ENCODE data around the gene SGCA.

SGCA gene

DNA sequence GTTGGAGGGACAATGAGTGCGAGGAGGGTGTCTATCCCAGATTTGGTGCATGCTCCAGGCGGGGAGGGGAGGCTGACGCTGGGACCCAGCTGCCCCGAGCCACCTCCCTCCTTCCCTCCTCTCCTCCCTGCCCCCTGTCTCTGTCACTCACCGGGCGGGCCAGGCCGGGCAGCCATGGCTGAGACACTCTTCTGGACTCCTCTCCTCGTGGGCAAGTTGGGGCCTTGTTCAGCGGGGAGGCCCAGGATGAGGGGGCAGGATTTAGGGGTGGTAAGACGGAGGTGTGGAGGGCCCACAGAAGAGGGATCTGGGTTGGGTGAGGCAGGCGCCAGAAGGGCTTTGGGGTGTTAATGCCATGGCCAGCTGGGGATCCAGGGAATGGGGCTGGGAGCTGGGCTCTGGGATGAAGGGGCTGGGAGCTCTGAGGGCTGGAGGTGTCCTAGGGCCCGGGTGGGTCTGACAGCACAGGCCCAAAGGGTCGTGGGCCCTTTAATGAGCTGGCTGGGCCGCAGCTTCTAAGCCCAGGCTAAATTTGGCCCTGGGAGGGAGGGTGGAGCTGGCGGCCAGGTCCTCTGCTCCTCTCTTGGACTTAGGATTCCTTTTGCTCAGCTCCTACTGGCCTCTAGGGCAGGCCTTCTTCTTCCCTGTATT is at the start of gene SGCA:
Gene SGCA (plus strand): TSS at position 139 of the 651 bp plus-strand sequence. CDS start 36 bp downstream, at position 175.
- Histone ChIP-seq H3K27ac (no peak within 1 kb of the TSS), H3K9me3 (ENCODE audit: low read depth, low read length) (no peaks in the 10 kb centered on the region), H3K9ac (ENCODE audit: insufficient read length) (no peak within 1 kb of the TSS), H3K36me3 (ENCODE audit: insufficient read depth, low read length) (no peaks in the 10 kb centered on the region), H3K4me3 (no peak within 1 kb of the TSS)
- TF ChIP-seq EZH2 (IDR thresholded peaks at IDR 0.05) (no peak), POLR2AphosphoS5 (IDR thresholded peaks at IDR 0.05; ENCODE audit: borderline replicate concordance, low read depth, low read length) (no peak)
- DNase-seq (ENCODE audit: low read depth, low spot score) = no peak

DNA sequence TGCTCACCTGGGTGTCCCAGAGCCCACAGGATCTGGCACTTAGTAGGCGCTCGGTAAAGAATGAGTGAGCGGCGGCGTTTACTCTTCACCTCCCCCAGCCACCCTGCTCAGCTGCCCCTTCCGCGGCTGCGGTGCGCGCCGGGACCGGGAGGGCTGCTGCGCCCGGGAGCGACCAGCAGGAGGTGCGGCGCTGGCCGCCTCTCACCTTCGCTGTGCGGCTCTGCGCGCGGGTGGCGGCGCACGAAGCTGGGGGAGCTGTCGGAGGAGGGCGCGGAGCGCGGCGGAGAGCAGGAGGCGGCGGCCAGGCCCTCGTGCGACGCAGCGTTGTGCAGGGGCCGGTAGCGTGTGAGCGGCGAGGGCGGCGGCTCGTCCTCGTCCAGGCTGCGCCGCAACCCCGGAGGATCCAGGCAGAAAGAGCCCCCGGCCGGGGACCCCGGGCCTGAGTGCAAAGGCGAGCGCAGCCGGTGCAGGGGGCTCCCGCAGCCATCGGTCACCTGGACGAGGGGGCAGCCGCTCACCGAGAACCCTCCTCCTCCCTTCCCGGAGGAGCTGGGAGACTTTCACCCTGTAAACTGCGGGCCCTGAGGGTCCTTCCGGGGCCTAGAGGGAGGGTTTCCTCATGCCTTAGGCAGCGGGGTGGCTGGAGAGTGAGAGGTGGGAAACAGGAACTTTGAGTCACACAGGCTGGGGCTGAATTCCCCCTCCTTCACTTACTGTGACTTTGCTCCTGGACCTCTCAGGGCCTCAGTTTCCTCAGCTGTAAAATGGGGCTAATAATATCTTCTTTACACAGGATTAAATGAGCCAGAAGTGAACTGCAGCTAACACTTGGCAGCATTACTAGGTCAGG is 48.4 kb upstream of the SGCA start:
- Histone ChIP-seq H3K9me3 (ENCODE audit: low read depth, low read length) (no peaks in the 10 kb centered on the region), H3K36me3 (ENCODE audit: insufficient read depth, low read length) (no peaks in the 10 kb centered on the region; the same call in 1 of the 2 replicates), H3K9ac (ENCODE audit: insufficient read length) (no peak overlapping the region), H3K4me3 (no peak overlapping the region), H3K27ac (no peak overlapping the region)
- no peak for TF ChIP-seq POLR2AphosphoS5 (IDR thresholded peaks at IDR 0.05; ENCODE audit: borderline replicate concordance, low read depth, low read length)
- TF ChIP-seq FOXP2 (optimal IDR thresholded peaks at IDR 0.05; ENCODE audit: control extremely low read depth, extremely low read length, insufficient read depth) = no peak
- TF ChIP-seq EZH2 (IDR thresholded peaks at IDR 0.05) = no peak
- no peak for DNase-seq (ENCODE audit: low read depth, low spot score)

DNA sequence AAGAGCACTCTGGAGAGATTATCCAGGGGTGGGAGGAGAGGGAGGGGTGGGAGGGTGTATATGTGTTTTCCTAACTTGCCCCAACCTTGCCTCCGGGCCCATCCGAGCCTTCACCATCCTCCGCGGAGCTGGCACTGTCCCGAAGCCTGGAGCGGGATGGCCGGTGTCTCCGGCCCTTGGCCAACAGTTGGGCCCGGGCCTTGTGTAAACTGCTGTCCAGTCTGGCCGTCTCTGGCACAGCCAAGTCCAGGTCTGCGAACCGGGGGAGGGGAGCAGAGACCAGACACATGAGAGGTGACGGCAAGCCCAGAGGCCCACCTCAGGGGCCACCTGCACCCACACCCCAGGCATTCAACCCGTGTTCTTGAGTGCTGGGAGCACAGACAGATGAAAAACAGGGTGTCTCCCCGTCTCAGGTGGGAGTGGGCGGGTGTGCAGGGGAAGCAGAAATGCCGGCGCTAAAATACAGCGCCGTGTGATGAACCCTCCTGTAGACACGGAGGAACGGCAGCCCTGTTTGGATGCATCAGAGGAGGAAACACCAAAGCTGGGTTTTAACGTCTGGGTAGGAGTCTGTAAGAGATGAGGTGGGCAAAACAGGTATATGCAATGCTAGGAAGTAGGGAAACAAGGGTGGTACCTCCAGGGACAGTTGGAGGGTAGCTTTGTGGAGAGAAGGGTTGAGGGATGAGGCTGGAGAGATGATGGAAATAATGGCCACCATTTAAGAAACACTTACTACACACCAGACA is 47.6 kb upstream of the SGCA start:
- Histone ChIP-seq H3K27ac (no peak overlapping the region), H3K4me3 (no peak overlapping the region), H3K36me3 (ENCODE audit: insufficient read depth, low read length) (no peaks in the 10 kb centered on the region; the same call in 1 of the 2 replicates), H3K9me3 (ENCODE audit: low read depth, low read length) (no peaks in the 10 kb centered on the region), H3K9ac (ENCODE audit: insufficient read length) (no peak overlapping the region)
- DNase-seq (ENCODE audit: low read depth, low spot score) = no peak
- TF ChIP-seq FOXP2 (optimal IDR thresholded peaks at IDR 0.05; ENCODE audit: control extremely low read depth, extremely low read length, insufficient read depth) = no peak
- no peak for TF ChIP-seq POLR2AphosphoS5 (IDR thresholded peaks at IDR 0.05; ENCODE audit: borderline replicate concordance, low read depth, low read length)
- no peak for TF ChIP-seq EZH2 (IDR thresholded peaks at IDR 0.05)

DNA sequence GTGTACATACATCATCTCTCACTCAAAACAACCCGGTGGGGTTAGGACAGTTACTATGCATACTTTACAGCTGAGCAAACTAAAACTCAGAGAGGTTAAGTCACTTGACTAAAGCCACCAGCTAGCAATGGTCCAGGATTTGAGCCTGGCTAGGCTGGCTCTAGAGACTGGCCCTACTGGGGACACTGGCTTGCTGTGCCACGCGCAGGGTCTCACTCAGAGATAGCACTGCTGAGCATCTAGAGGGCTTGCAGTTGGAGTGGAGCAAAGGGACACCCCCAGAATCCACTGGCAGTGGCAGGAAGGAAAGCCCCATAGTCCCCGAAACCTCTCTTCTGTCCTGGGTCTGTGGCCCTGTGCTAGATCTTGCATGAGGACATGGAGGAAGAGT is 47.0 kb upstream of the SGCA start:
- DNase-seq (ENCODE audit: low read depth, low spot score) = no peak
- Histone ChIP-seq H3K9ac (ENCODE audit: insufficient read length) (no peak overlapping the region), H3K9me3 (ENCODE audit: low read depth, low read length) (no peaks in the 10 kb centered on the region), H3K36me3 (ENCODE audit: insufficient read depth, low read length) (no peaks in the 10 kb centered on the region), H3K4me3 (no peak overlapping the region), H3K27ac (no peak overlapping the region)
- TF ChIP-seq FOXP2 (optimal IDR thresholded peaks at IDR 0.05; ENCODE audit: control extremely low read depth, extremely low read length, insufficient read depth) = no peak
- no peak for TF ChIP-seq POLR2AphosphoS5 (IDR thresholded peaks at IDR 0.05; ENCODE audit: borderline replicate concordance, low read depth, low read length)
- no peak for TF ChIP-seq EZH2 (IDR thresholded peaks at IDR 0.05)

DNA sequence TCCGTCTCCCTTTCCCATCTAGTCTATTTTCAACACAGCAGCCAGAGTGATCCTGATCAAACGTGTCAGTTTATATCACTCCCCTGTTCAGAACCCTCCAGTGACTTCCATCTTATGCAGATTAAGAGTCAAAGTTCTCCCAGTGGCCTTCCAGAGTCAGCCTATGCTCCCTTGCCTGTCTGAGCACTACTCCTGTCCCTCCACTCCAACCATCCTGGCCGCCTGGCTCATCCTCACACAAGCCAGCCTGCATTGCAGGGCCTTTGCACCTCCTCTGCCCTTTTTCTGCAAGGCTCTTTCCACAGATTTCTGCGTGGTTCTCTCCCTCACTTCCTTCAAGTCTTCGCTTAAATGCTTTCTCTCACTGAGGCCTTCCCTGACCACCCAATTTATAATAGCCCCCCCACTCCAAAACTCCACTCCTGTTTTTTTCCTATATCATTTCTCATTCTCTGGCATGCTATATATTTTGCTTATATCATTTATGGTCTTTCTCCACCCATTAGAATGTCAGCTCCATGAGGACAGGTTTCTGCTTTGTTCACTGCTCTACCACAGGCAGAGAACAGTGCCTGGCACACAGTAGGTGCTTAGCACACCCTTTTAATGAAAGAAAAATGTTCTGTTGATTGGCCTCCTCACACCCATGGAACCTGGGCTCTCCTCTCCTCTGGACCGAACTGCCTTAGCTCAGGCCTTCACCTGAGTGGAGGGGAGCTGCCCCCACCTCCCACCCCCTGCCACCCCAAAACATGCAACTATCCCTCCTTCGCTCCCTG is 45.1 kb upstream of the SGCA start:
- no peak overlapping the region for H3K27ac ChIP-seq
- TF ChIP-seq EZH2 (IDR thresholded peaks at IDR 0.05) = no peak
- no peak for TF ChIP-seq POLR2AphosphoS5 (IDR thresholded peaks at IDR 0.05; ENCODE audit: borderline replicate concordance, low read depth, low read length)
- no peak for TF ChIP-seq FOXP2 (optimal IDR thresholded peaks at IDR 0.05; ENCODE audit: control extremely low read depth, extremely low read length, insufficient read depth)

DNA sequence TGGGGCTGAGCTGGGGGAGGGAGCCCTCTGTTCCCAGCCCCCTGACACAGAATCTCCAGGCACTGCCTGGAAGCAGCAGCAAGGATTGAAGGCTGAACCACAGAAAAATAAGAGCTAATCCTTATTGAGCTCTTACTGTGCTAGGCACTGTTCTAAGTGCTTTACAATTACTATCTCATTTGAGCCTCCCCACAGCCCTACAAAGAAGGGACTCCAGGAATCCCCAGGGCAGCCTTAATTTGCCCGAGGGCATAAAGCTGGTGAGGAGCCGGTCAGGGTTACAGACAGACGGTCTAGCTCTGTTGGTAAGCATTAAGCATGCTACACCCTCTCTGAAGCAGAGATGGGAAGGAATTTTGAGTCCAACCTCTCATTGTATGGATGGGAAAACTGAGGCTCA is 42.9 kb upstream of the SGCA start:
- Histone ChIP-seq H3K9ac (ENCODE audit: insufficient read length) (peak overlapping the region; percentile 64), H3K4me3 (peak overlapping the region; percentile 72), H3K9me3 (ENCODE audit: low read depth, low read length) (no peaks in the 10 kb centered on the region), H3K36me3 (ENCODE audit: insufficient read depth, low read length) (no peaks in the 10 kb centered on the region), H3K27ac (peak overlapping the region; percentile 96)
- TF ChIP-seq EZH2 (IDR thresholded peaks at IDR 0.05) = no peak
- no peak for TF ChIP-seq FOXP2 (optimal IDR thresholded peaks at IDR 0.05; ENCODE audit: control extremely low read depth, extremely low read length, insufficient read depth)
- no peak for TF ChIP-seq POLR2AphosphoS5 (IDR thresholded peaks at IDR 0.05; ENCODE audit: borderline replicate concordance, low read depth, low read length)
- peak; percentile 28 for DNase-seq (ENCODE audit: low read depth, low spot score)

More for the DNA sequence above, 45.1 kb upstream of the SGCA start:
- Histone ChIP-seq H3K9ac (ENCODE audit: insufficient read length) (no peak overlapping the region), H3K36me3 (ENCODE audit: insufficient read depth, low read length) (no peaks in the 10 kb centered on the region), H3K9me3 (ENCODE audit: low read depth, low read length) (no peaks in the 10 kb centered on the region), H3K4me3 (no peak overlapping the region)
- no peak for DNase-seq (ENCODE audit: low read depth, low spot score)

DNA sequence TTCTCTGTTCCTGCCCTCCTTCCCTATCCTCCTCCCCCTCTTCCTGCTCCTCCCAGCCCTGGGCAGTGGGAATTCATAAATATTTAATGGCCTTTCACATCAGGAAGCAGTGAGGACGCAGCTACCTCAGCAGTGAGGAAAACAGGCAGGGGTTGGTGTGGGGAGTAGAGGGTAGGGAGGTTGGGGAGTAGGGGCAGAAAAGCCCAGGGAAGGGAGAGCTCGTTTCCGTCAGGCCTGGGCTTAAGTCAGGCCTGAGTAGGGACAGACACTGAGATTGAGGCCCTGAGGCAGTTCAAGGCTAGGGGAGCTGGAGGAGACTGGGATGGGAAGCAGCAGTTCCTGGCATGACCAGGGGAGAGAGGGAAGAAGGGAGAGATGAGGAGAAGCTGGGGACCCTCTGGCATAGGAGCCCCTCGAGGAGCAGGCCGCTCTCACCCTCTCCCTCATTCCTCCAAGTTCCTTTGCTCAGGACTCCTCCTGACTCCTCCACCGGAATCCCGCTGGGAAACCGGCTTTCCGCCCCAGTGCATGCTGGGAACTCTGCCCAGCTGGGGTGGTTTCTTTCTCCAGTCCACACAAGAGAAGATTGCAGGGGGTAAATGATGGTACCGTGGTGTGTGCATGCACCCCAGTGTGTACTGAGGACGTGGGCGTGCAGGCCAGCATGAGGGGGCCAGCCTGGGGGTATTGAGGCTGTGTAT is 42.0 kb upstream of the SGCA start:
- no peaks in the 10 kb centered on the region for H3K9me3 ChIP-seq (ENCODE audit: low read depth, low read length)
- no peaks in the 10 kb centered on the region for H3K36me3 ChIP-seq (ENCODE audit: insufficient read depth, low read length)
- DNase-seq (ENCODE audit: low read depth, low spot score) = peak; percentile 59
- H3K9ac ChIP-seq (ENCODE audit: insufficient read length) = peak overlapping the region; percentile 64
- TF ChIP-seq POLR2AphosphoS5 (IDR thresholded peaks at IDR 0.05; ENCODE audit: borderline replicate concordance, low read depth, low read length) (no peak; the same call in 1 of the 2 replicates), FOXP2 (optimal IDR thresholded peaks at IDR 0.05; ENCODE audit: control extremely low read depth, extremely low read length, insufficient read depth) (no peak), EZH2 (IDR thresholded peaks at IDR 0.05) (no peak)
- H3K27ac ChIP-seq = peak overlapping the region; percentile 96
- H3K4me3 ChIP-seq = peak overlapping the region; percentile 72
